HG02981 (cell line): ENCODE results near the gene CARD18.

Experiments
- ATAC-seq: cut with Tn5 transposase; IDR thresholded peaks from one replicate; pipeline ENCODE4 v1.9.1; 2021; ENCODE audit warnings: mild to moderate bottlenecking, moderate library complexity; ENCODE audit not compliant: unreplicated experiment

Gene CARD18

GRCh38 chr11:105139669-105140068 lies at the start of gene CARD18:
Gene CARD18, minus strand, starts transcription at chr11:105139769. Its CDS starts 43 bp downstream, at chr11:105139726.
- no peak for ATAC-seq

GRCh38 chr11:105183987-105184386 lies 44.4 kb upstream of the CARD18 start:
- no peak for ATAC-seq

GRCh38 chr11:105183426-105183825 lies 43.9 kb upstream of the CARD18 start:
- no peak for ATAC-seq

- ATAC-seq, result no peak
Measured at GRCh38 chr11:105181521-105181920, 42.0 kb upstream of the CARD18 start.

GRCh38 chr11:105181100-105181499 lies 41.5 kb upstream of the CARD18 start:
- ATAC-seq, result no peak

GRCh38 chr11:105179542-105180278 lies 40.1 kb upstream of the CARD18 start:
- no peak for ATAC-seq

GRCh38 chr11:105177658-105178057 lies 38.1 kb upstream of the CARD18 start:
- ATAC-seq, result no peak

- no peak for ATAC-seq
Measured at GRCh38 chr11:105168457-105168856, 28.9 kb upstream of the CARD18 start.

- ATAC-seq, result no peak
Measured at GRCh38 chr11:105167244-105167643, 27.7 kb upstream of the CARD18 start.

GRCh38 chr11:105164208-105164607 lies 24.6 kb upstream of the CARD18 start:
- ATAC-seq, result no peak

GRCh38 chr11:105162506-105162905 lies 22.9 kb upstream of the CARD18 start:
- ATAC-seq, result no peak

- ATAC-seq, result no peak
Measured at GRCh38 chr11:105158436-105158835, 18.9 kb upstream of the CARD18 start.

GRCh38 chr11:105156720-105157119 lies 17.2 kb upstream of the CARD18 start:
- ATAC-seq, result no peak

GRCh38 chr11:105156231-105156630 lies 16.7 kb upstream of the CARD18 start:
- no peak for ATAC-seq

GRCh38 chr11:105155679-105156078 lies 16.1 kb upstream of the CARD18 start:
- ATAC-seq, result no peak

- no peak for ATAC-seq
Measured at GRCh38 chr11:105153392-105153791, 13.8 kb upstream of the CARD18 start.

GRCh38 chr11:105152560-105152959 lies 13.0 kb upstream of the CARD18 start:
- ATAC-seq, result no peak

- no peak for ATAC-seq
Measured at GRCh38 chr11:105152021-105152512, 12.5 kb upstream of the CARD18 start.

- no peak for ATAC-seq
Measured at GRCh38 chr11:105149477-105149876, 9.9 kb upstream of the CARD18 start.

GRCh38 chr11:105148241-105148640 lies 8.7 kb upstream of the CARD18 start:
- no peak for ATAC-seq

GRCh38 chr11:105144887-105145286 lies 5.3 kb upstream of the CARD18 start:
- no peak for ATAC-seq

- ATAC-seq, result no peak
Measured at GRCh38 chr11:105142167-105142566, 2.6 kb upstream of the CARD18 start.

GRCh38 chr11:105137286-105137685 lies 2.3 kb downstream of the CARD18 start:
- no peak for ATAC-seq
